GM23248 (cell line): ENCODE data around the gene MAP3K20. TPM values are rescaled to one million over a fixed set of nuclear protein-coding genes. Genes with fewer than 3 reads are reported as not detected.

ENCODE experiments used
- DNase-seq: peaks from one replicate; pipeline ENCODE4 v3.0.0-alpha.2; 2015
- H2AFZ ChIP-seq: fragments of 200-600 bp; sonication (generic); 2 replicates; pipeline ENCODE4 v1.6.1; 2016; ENCODE audit warnings: antibody characterized with exemption
- H3F3A ChIP-seq: fragments of 200-600 bp; sonication (generic); 2 replicates; pipeline ENCODE4 v1.6.1; 2016; ENCODE audit warnings: mild to moderate bottlenecking, antibody characterized with exemption, mixed run types; ENCODE audit not compliant: insufficient read depth
- H3K27ac ChIP-seq: fragments of 200-600 bp; sonication (generic); 2 replicates; pipeline ENCODE4 v1.5.1; 2016; ENCODE audit warnings: mild to moderate bottlenecking
- H3K27me3 ChIP-seq: fragments of 200-600 bp; sonication (generic); replicated peaks from 2 replicates; pipeline ENCODE4 v1.6.1; 2016; ENCODE audit warnings: mild to moderate bottlenecking; ENCODE audit not compliant: insufficient read depth
- H3K36me3 ChIP-seq: fragments of 200-600 bp; sonication (generic); 2 replicates; pipeline ENCODE4 v1.6.1; 2016; ENCODE audit warnings: low read depth, mild to moderate bottlenecking
- H3K4me1 ChIP-seq: fragments of 200-600 bp; sonication (generic); 2 replicates; pipeline ENCODE4 v1.6.1; 2016; ENCODE audit warnings: mild to moderate bottlenecking; ENCODE audit not compliant: insufficient read depth
- H3K4me2 ChIP-seq: fragments of 200-600 bp; sonication (generic); one replicate; pipeline ENCODE4 v1.6.1; 2016; ENCODE audit warnings: mild to moderate bottlenecking; ENCODE audit not compliant: unreplicated experiment
- H3K4me3 ChIP-seq: fragments of 200-600 bp; sonication (generic); 2 replicates; pipeline ENCODE4 v1.5.1; 2016; ENCODE audit warnings: mild to moderate bottlenecking
- H3K79me2 ChIP-seq: fragments of 200-600 bp; sonication (generic); 2 replicates; pipeline ENCODE4 v1.6.1; 2016; ENCODE audit warnings: mild to moderate bottlenecking; ENCODE audit not compliant: insufficient read depth
- H3K9ac ChIP-seq: fragments of 200-600 bp; sonication (generic); 2 replicates; pipeline ENCODE4 v1.6.1; 2016; ENCODE audit warnings: mild to moderate bottlenecking
- H3K9me2 ChIP-seq: fragments of 200-600 bp; sonication (generic); 2 replicates; pipeline ENCODE4 v1.6.1; 2016; ENCODE audit warnings: mixed run types, mild to moderate bottlenecking, moderate library complexity; ENCODE audit not compliant: insufficient read depth
- H3K9me3 ChIP-seq: fragments of 200-600 bp; sonication (generic); one replicate; pipeline ENCODE4 v1.6.1; 2017; ENCODE audit warnings: low read depth
- H4K20me1 ChIP-seq: fragments of 200-600 bp; sonication (generic); 2 replicates; pipeline ENCODE4 v1.6.0; 2016; ENCODE audit not compliant: insufficient read depth
- EZH2 ChIP-seq: fragments of 200-600 bp; sonication (generic); IDR thresholded peaks from 2 replicates; pipeline ENCODE4 v1.6.1; 2018; ENCODE audit warnings: antibody characterized with exemption, mild to moderate bottlenecking; ENCODE audit not compliant: insufficient read depth, poor library complexity, severe bottlenecking
- EZH2phosphoT487 ChIP-seq: fragments of 200-600 bp; sonication (generic); IDR thresholded peaks from 2 replicates; pipeline ENCODE4 v1.6.1; 2018; ENCODE audit warnings: antibody characterized with exemption, moderate library complexity, mild to moderate bottlenecking, low read depth; ENCODE audit not compliant: insufficient read depth
- WGBS, 2 experiments: methylation state at CpG; one replicate each; pipeline ENCODE4 v1.1.6; 2015 to 2017; ENCODE audit warnings: low lambda C conversion rate in 2 of 2, low coverage in 1 of 2; ENCODE audit errors: missing lambda C conversion rate in 2 of 2; 5-methylcytosine and 5-hydroxymethylcytosine counted together
- in situ Hi-C: fragments of 300-500 bp; cut with MboI; formaldehyde crosslinking; loops from 2 replicates; pipeline ENCODE4 v1.15.0; 2020
- polyA plus RNA-seq: library from polyadenylated mRNA; unstranded; fragments of >200 nt; fragmentation: Nextera tagmentation; extraction: Ambion mirVana; gene quantifications from 2 replicates; pipeline ENCODE4 v1.2.1, GENCODE V29; 2016
- total RNA-seq: library from RNA; depleted of rRNA; stranded (reverse); fragments of >200 nt; shearing (Covaris generic); gene quantifications from 2 replicates; pipeline ENCODE4 v1.2.3, GENCODE V29; 2014

Gene MAP3K20
- total and polyA plus RNA-seq, 2 experiments from 2014 or later: 55.0 to 68.9 TPM

- no peaks in the 10 kb centered on the region for H3K4me1 ChIP-seq
- H3K79me2 ChIP-seq: no peaks in the 10 kb centered on the region
- no peak overlapping the region for H3K27ac ChIP-seq
- H3K27me3 ChIP-seq: no peaks in the 10 kb centered on the region
- no peaks in the 10 kb centered on the region for H3K9me3 ChIP-seq
- no peaks in the 10 kb centered on the region for H4K20me1 ChIP-seq
- no peaks in the 10 kb centered on the region for H3K9me2 ChIP-seq
- no peak overlapping the region for H3K9ac ChIP-seq
- no peak overlapping the region for H3K4me2 ChIP-seq
- TF ChIP-seq EZH2: no peak
- TF ChIP-seq EZH2phosphoT487: no peak
- H3K4me3 ChIP-seq: no peak overlapping the region
- in situ Hi-C loops: loop anchor here (25.0 kb wide), 1 partner anchor 409 kb away; no protein-coding TSS in a partner anchor
- H2AFZ ChIP-seq: no peak overlapping the region
- DNase-seq: no peak
- WGBS, 2 experiments: 97 to 99% methylated on average over 4 of the region's 4 CpGs
- H3F3A ChIP-seq: no peaks in the 10 kb centered on the region
- 0 out of 2 replicates have a peak, but pooled peaks cover 5% of the 10 kb centered on the region for H3K36me3 ChIP-seq
Observed at GRCh38 chr2:173221132-173221695, 145.6 kb downstream of the MAP3K20 start.

GRCh38 chr2:173221937-173222594, 146.4 kb downstream of the MAP3K20 start:
- no peaks in the 10 kb centered on the region for H4K20me1 ChIP-seq
- in situ Hi-C loops: loop anchor here (25.0 kb wide), 1 partner anchor 410 kb away; no protein-coding TSS in a partner anchor
- no peak overlapping the region for H3K27ac ChIP-seq
- DNase-seq: no peak
- no peak overlapping the region for H3K4me3 ChIP-seq
- no peaks in the 10 kb centered on the region for H3F3A ChIP-seq
- no peaks in the 10 kb centered on the region for H3K9me2 ChIP-seq
- no peak overlapping the region for H3K9ac ChIP-seq
- 0 out of 2 replicates have a peak, but pooled peaks cover 5% of the 10 kb centered on the region for H3K36me3 ChIP-seq
- no peaks in the 10 kb centered on the region for H3K79me2 ChIP-seq
- no peaks in the 10 kb centered on the region for H3K4me1 ChIP-seq
- H3K4me2 ChIP-seq: no peak overlapping the region
- H3K9me3 ChIP-seq: no peaks in the 10 kb centered on the region
- WGBS, 2 experiments: 66 to 71% methylated on average over 2 of the region's 2 CpGs
- no peak overlapping the region for H2AFZ ChIP-seq
- TF ChIP-seq EZH2phosphoT487 (no peak), EZH2 (no peak)
- H3K27me3 ChIP-seq: no peaks in the 10 kb centered on the region

- no peaks in the 10 kb centered on the region for H4K20me1 ChIP-seq
- in situ Hi-C loops: loop anchor here (25.0 kb wide), 1 partner anchor 412 kb away; no protein-coding TSS in a partner anchor
- no peak overlapping the region for H2AFZ ChIP-seq
- no peaks in the 10 kb centered on the region for H3F3A ChIP-seq
- H3K4me3 ChIP-seq: no peak overlapping the region
- H3K9me3 ChIP-seq: no peaks in the 10 kb centered on the region
- no peaks in the 10 kb centered on the region for H3K79me2 ChIP-seq
- no peaks in the 10 kb centered on the region for H3K9me2 ChIP-seq
- no peak overlapping the region for H3K4me2 ChIP-seq
- DNase-seq: no peak
- TF ChIP-seq EZH2: no peak
- TF ChIP-seq EZH2phosphoT487: no peak
- no peaks in the 10 kb centered on the region for H3K27me3 ChIP-seq
- no peak overlapping the region for H3K9ac ChIP-seq
- H3K36me3 ChIP-seq: 0 out of 2 replicates have a peak, but pooled peaks cover 5% of the 10 kb centered on the region
- 77 to 80% methylated on average over 2 of the region's 2 CpGs for WGBS, 2 experiments
- no peak overlapping the region for H3K27ac ChIP-seq
- no peaks in the 10 kb centered on the region for H3K4me1 ChIP-seq
Observed at GRCh38 chr2:173223871-173224270, 148.2 kb downstream of the MAP3K20 start.

- 87 to 92% methylated on average over 7 of the region's 7 CpGs for WGBS, 2 experiments
- H3K27me3 ChIP-seq: no peaks in the 10 kb centered on the region
- TF ChIP-seq EZH2phosphoT487: no peak
- TF ChIP-seq EZH2: no peak
Observed at GRCh38 chr2:173226899-173227698, 151.5 kb downstream of the MAP3K20 start.

More at GRCh38 chr2:173226899-173227698, 151.5 kb downstream of the MAP3K20 start:
- H3K9me2 ChIP-seq: no peaks in the 10 kb centered on the region
- H3K27ac ChIP-seq: no peak overlapping the region
- H3K4me1 ChIP-seq: no peaks in the 10 kb centered on the region
- no peak for DNase-seq
- H3K9ac ChIP-seq: no peak overlapping the region
- H3K4me2 ChIP-seq: no peak overlapping the region
- no peak overlapping the region for H3K4me3 ChIP-seq
- H2AFZ ChIP-seq: no peak overlapping the region
- H3K9me3 ChIP-seq: no peaks in the 10 kb centered on the region
- no peaks in the 10 kb centered on the region for H4K20me1 ChIP-seq
- in situ Hi-C loops: no loop called here
- no peaks in the 10 kb centered on the region for H3K36me3 ChIP-seq
- H3F3A ChIP-seq: no peaks in the 10 kb centered on the region
- H3K79me2 ChIP-seq: no peaks in the 10 kb centered on the region
